HepG2 (cell line): ENCODE results near the gene VPS9D1. TPM values are rescaled to one million over a fixed set of nuclear protein-coding genes. Genes with fewer than 3 reads are reported as not detected.
A peak's percentile ranks its signal among the peaks of the same experiment; 100 is the strongest.

ENCODE experiments used
- CREB3 ChIP-seq: sonication (generic); formaldehyde crosslinking; IDR thresholded peaks from 2 replicates; pipeline ENCODE4 v1.5.0; 2020; ENCODE audit warnings: missing genetic modification reagents
- EEA1 ChIP-seq: sonication (generic); formaldehyde crosslinking; IDR thresholded peaks from 2 replicates; pipeline ENCODE4 v1.5.1; 2020; ENCODE audit warnings: mild to moderate bottlenecking, missing genetic modification reagents, borderline replicate concordance
- ELK4 ChIP-seq: sonication (generic); formaldehyde crosslinking; IDR thresholded peaks from 2 replicates; pipeline ENCODE4 v1.9.0; 2021; ENCODE audit warnings: missing genetic modification reagents, borderline replicate concordance
- HMGA1 ChIP-seq: sonication (generic); formaldehyde crosslinking; conservative IDR thresholded peaks from 2 replicates; pipeline ENCODE4 v1.4.0; 2020; ENCODE audit warnings: missing genetic modification reagents
- NCOA1 ChIP-seq: sonication (generic); formaldehyde crosslinking; IDR thresholded peaks from 2 replicates; pipeline ENCODE4 v1.9.0; 2021; ENCODE audit warnings: missing genetic modification reagents
- NFIC ChIP-seq: IDR thresholded peaks from 2 replicates; pipeline ENCODE4 v1.6.1; 2012; ENCODE audit warnings: mild to moderate bottlenecking, low read length, inconsistent platforms
- PPARG ChIP-seq: conservative IDR thresholded peaks from 2 replicates; pipeline ENCODE4 v1.6.1; 2016; ENCODE audit warnings: missing biosample characterization, missing genetic modification reagents
- RNF2 ChIP-seq: fragments of 450-650 bp; conservative IDR thresholded peaks from 2 replicates; pipeline ENCODE4 v1.6.1; 2016; ENCODE audit warnings: low read depth
- SNAPC4 ChIP-seq: sonication (generic); formaldehyde crosslinking; IDR thresholded peaks from 2 replicates; pipeline ENCODE4 v1.4.0; 2020; ENCODE audit warnings: mild to moderate bottlenecking, missing genetic modification reagents
- THAP9 ChIP-seq: sonication (generic); formaldehyde crosslinking; IDR thresholded peaks from 2 replicates; pipeline ENCODE4; 2020; ENCODE audit warnings: missing genetic modification reagents, mild to moderate bottlenecking, borderline replicate concordance
- ZBTB25 ChIP-seq: IDR thresholded peaks from 2 replicates; pipeline ENCODE4 v1.6.1; 2018; ENCODE audit warnings: missing genetic modification reagents
- ZNF343 ChIP-seq: sonication (generic); formaldehyde crosslinking; IDR thresholded peaks from 2 replicates; pipeline ENCODE4 v1.4.0; 2020; ENCODE audit warnings: mild to moderate bottlenecking, missing genetic modification reagents
- ZNF503 ChIP-seq: sonication (generic); formaldehyde crosslinking; IDR thresholded peaks from 2 replicates; pipeline ENCODE4 v1.4.0; 2020; ENCODE audit warnings: missing genetic modification reagents
- ZNF776 ChIP-seq: sonication (generic); formaldehyde crosslinking; IDR thresholded peaks from 2 replicates; pipeline ENCODE4 v1.4.0; 2020; ENCODE audit warnings: mild to moderate bottlenecking, missing genetic modification reagents
- ZSCAN9 ChIP-seq: IDR thresholded peaks from 2 replicates; pipeline ENCODE4 v1.6.1; 2016; ENCODE audit warnings: borderline replicate concordance
- polyA plus RNA-seq, 8 experiments: library from polyadenylated mRNA; depleted of rRNA in 3 of 8; stranded (reverse) in 7 of 8; unstranded in 1 of 8; fragments of >200 nt; fragmentation: Illumina TruSeq in 4 of 8; extraction: Trizol in 4 of 8; gene quantifications; 2 replicates each; pipeline versions ENCODE4 v1.2.1 to v1.2.3, GENCODE V29; 2011 to 2016; ENCODE audit warnings: low read depth in 4 of 8, missing spikeins in 1 of 8, mixed read lengths in 1 of 8; ENCODE audit not compliant: insufficient read depth in 1 of 8
- total RNA-seq, 5 experiments: library from RNA; depleted of rRNA; stranded (reverse); fragments of >200 nt; fragmentation: Illumina TruSeq; extraction: Trizol; gene quantifications; 2 replicates each; pipeline ENCODE4 v1.2.3, GENCODE V29; 2016; ENCODE audit warnings: low read depth in 1 of 5

Gene VPS9D1
- total and polyA plus RNA-seq, 2 of the 13 experiments (the other 11 are each of a cell fraction or from before 2014, with no cell fraction given): 10.1 to 13.2 TPM

GRCh38 chr16:89657442-89658220, 63.1 kb downstream of the VPS9D1 start, which contains the start of the genes CHMP1A and SPATA33 (continued):
- 0 out of 2 replicates have a peak, but pooled peaks have one; percentile 44 for TF ChIP-seq ZNF503
- TF ChIP-seq HMGA1 (CRISPR knock-in tag): no peak
- 0 out of 2 replicates have a peak, but pooled peaks have one; percentile 28 for TF ChIP-seq ZNF776 (CRISPR knock-in tag)
- TF ChIP-seq ZBTB25 (CRISPR knock-in tag): peak; percentile 69; the same call in 1 of the 2 replicates
- TF ChIP-seq NFIC: no peak
- peak; percentile 41; the same call in 1 of the 2 replicates for TF ChIP-seq ZSCAN9 (CRISPR knock-in tag)
- no peak for TF ChIP-seq SNAPC4 (CRISPR knock-in tag)
- TF ChIP-seq CREB3: no peak
- TF ChIP-seq EEA1 (CRISPR knock-in tag): peak; percentile 50
- TF ChIP-seq ZNF343 (CRISPR knock-in tag): peak; percentile 49; the same call in 1 of the 2 replicates
- 0 out of 2 replicates have a peak, but pooled peaks have one; percentile 22 for TF ChIP-seq PPARG (CRISPR knock-in tag)
- TF ChIP-seq ELK4 (CRISPR knock-in tag): peak; percentile 82; the same call in 1 of the 2 replicates
- peak; percentile 18; the same call in 1 of the 2 replicates for TF ChIP-seq THAP9 (CRISPR knock-in tag)
- no peak for TF ChIP-seq RNF2
- TF ChIP-seq NCOA1 (CRISPR knock-in tag): peak; percentile 77; the same call in 1 of the 2 replicates
